ENCODE measurements around the gene TRIM8. TPM values are rescaled to one million over a fixed set of nuclear protein-coding genes. Genes with fewer than 3 reads are reported as not detected.

Gene TRIM8
- total and polyA plus RNA-seq, 2 donors (not counting 3 experiments of a cell fraction or from before 2014, with no cell fraction given): 74.1 to 114 TPM

DNA sequence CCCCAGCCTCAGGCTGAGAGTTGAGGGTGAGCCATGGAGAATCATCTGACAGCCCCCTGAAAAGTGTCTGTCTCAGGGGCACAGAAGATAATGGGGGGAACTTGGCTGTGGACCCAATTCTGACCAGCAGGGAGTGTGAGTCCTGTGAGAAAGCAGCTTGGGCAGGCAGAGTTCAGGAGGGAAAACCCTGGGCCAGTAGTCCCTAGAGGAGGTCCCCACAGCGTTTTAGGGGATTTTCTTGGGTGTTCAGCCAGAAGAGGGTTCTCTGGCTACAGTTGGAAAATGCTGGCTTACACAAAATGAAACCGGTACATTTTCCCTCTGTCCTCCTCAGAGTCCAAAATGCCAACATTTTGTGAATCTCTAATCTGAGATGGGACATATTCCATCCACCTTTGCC, 35.8 kb upstream of the TRIM8 start:
- Histone ChIP-seq H3K27ac (ENCODE audit: insufficient read depth, low read depth, low read length) (no peak overlapping the region), H3K4me2 (ENCODE audit: insufficient read depth, low read length) (no peak overlapping the region), H4K20me1 (replicated peaks; ENCODE audit: control insufficient read depth, extremely low read depth, insufficient read depth, low read length) (no peaks in the 10 kb centered on the region), H3K27me3 (ENCODE audit: control insufficient read depth in 2 of 2, insufficient read depth in 2 of 2, low read length in 2 of 2) (no peaks in the 10 kb centered on the region), H3K9me1 (replicated peaks; ENCODE audit: control insufficient read depth, extremely low read depth, insufficient read depth, low read length) (no peaks in the 10 kb centered on the region), H2AFZ (ENCODE audit: low read depth, low read length) (no peak overlapping the region), H3K4me3 (replicated peaks in 1 of 3; ENCODE audit: insufficient read depth in 1 of 3, low read depth in 1 of 3, low read length in 3 of 3) (no peak overlapping the region), H3K9me3 (replicated peaks; ENCODE audit: control insufficient read depth, insufficient read depth, low read length) (no peaks in the 10 kb centered on the region), H3K36me3 (ENCODE audit: control insufficient read depth in 2 of 2, extremely low read depth in 1 of 2, insufficient read depth in 2 of 2, low read length in 2 of 2) (peaks cover 0 to 2% of the 10 kb centered on the region in 2 experiments), H3K9ac (replicated peaks; ENCODE audit: extremely low read depth, insufficient read depth, low read length) (no peak overlapping the region), H3K79me2 (ENCODE audit: control insufficient read depth, insufficient read depth, low read length) (no peaks in the 10 kb centered on the region), H3K4me1 (ENCODE audit: control insufficient read depth, extremely low read depth, insufficient read depth, low read length) (peaks cover 57% of the 10 kb centered on the region)
- no peak for FAIRE-seq
- dilution Hi-C loops (cut with MboI; ENCODE audit: extremely low pct_ligation_motif_present, low sequenced_read_pairs): no loop called here
- POLR2A ChIA-PET: no interaction called here
- TF ChIP-seq MYC (IDR thresholded peaks at IDR 0.05; ENCODE audit: low read depth, low read length) (no peak), JUN (IDR thresholded peaks at IDR 0.05; ENCODE audit: borderline replicate concordance, insufficient read depth, insufficient read length, low read depth) (no peak), POLR2A (IDR thresholded peaks at IDR 0.05; ENCODE audit: low read depth, low read length) (no peak), FOS (IDR thresholded peaks at IDR 0.05; ENCODE audit: borderline replicate concordance, insufficient read depth, low read length) (no peak), EZH2 (IDR thresholded peaks at IDR 0.05; ENCODE audit: borderline replicate concordance, low read depth, low read length, severe bottlenecking) (no peak), POLR2AphosphoS5 (IDR thresholded peaks at IDR 0.05; ENCODE audit: insufficient read depth, low read depth, low read length) (no peak)
- TF ChIP-seq, protein P1, sequence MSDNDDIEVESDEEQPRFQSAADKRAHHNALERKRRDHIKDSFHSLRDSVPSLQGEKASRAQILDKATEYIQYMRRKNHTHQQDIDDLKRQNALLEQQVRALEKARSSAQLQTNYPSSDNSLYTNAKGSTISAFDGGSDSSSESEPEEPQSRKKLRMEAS (IDR thresholded peaks at IDR 0.05; ENCODE audit: insufficient read depth, insufficient read length): no peak
- TF ChIP-seq, protein P2, sequence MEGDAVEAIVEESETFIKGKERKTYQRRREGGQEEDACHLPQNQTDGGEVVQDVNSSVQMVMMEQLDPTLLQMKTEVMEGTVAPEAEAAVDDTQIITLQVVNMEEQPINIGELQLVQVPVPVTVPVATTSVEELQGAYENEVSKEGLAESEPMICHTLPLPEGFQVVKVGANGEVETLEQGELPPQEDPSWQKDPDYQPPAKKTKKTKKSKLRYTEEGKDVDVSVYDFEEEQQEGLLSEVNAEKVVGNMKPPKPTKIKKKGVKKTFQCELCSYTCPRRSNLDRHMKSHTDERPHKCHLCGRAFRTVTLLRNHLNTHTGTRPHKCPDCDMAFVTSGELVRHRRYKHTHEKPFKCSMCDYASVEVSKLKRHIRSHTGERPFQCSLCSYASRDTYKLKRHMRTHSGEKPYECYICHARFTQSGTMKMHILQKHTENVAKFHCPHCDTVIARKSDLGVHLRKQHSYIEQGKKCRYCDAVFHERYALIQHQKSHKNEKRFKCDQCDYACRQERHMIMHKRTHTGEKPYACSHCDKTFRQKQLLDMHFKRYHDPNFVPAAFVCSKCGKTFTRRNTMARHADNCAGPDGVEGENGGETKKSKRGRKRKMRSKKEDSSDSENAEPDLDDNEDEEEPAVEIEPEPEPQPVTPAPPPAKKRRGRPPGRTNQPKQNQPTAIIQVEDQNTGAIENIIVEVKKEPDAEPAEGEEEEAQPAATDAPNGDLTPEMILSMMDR (IDR thresholded peaks at IDR 0.05; ENCODE audit: extremely low read depth in 1 of 2, insufficient read depth in 1 of 2, low read depth in 1 of 2, low read length in 2 of 2): no peak
- BruUV-seq (replicated peaks): no TSS peak
- CTCF ChIA-PET: interaction anchor here (0.6 to 2.2 kb wide), 9 partner anchors 11 to 105 kb away, joined by 3 to 7 read pairs (median 4); no protein-coding TSS in a partner anchor
- DNase-seq (ENCODE audit: low read depth, low spot score): no peak
- intact Hi-C loops (cut with micrococcal nuclease): no loop called here

Data from endothelial cell of umbilical vein (primary cell).